Breast epithelium (tissue), 4 donors: ENCODE measurements around the gene OR4N2. TPM values are rescaled to one million over a fixed set of nuclear protein-coding genes. Genes with fewer than 3 reads are reported as not detected.
"Not testable (repeated sequence)": the region's sequence is repeated elsewhere in the genome, so short reads cannot be mapped to it uniquely, and the experiment has no call there.

ENCODE experiments used
- DNase-seq, 2 donors: peaks; one replicate each; pipeline ENCODE4 v3.0.0-alpha.2; 2019; ENCODE audit warnings: low spot score in 2 of 2
- H3K27ac ChIP-seq, 2 donors: fragments of 200-600 bp; sonication (generic) in 1 of 2; one replicate each; pipeline ENCODE4 v1.5.1; 2016 to 2019; ENCODE audit warnings: mild to moderate bottlenecking in 1 of 2
- H3K27me3 ChIP-seq, 2 donors: fragments of 200-600 bp; sonication (generic) in 1 of 2; one replicate each; pipeline versions ENCODE4 v1.5.1 to v1.6.0; 2017 to 2019; ENCODE audit warnings: control low read depth in 1 of 2, mild to moderate bottlenecking in 1 of 2
- H3K36me3 ChIP-seq: fragments of 200-600 bp; one replicate; pipeline ENCODE4 v1.5.1; 2019
- H3K4me1 ChIP-seq, 2 donors: fragments of 200-600 bp; sonication (generic); one replicate each; pipeline ENCODE4 v1.5.1; 2016 to 2019; ENCODE audit warnings: control low read depth in 1 of 2
- H3K4me3 ChIP-seq, 3 donors: fragments of 200-600 bp; sonication (generic); 1 replicate in 2 of 3; 2 replicates in 1 of 3; pipeline ENCODE4 v1.5.1; 2016 to 2019; ENCODE audit warnings: mild to moderate bottlenecking in 3 of 3, moderate library complexity in 2 of 3
- H3K9me3 ChIP-seq, 2 donors: fragments of 200-600 bp; sonication (generic) in 1 of 2; one replicate each; pipeline ENCODE4 v1.5.1; 2016 to 2019; ENCODE audit warnings: control low read depth in 1 of 2
- POLR2A ChIP-seq: fragments of 450-650 bp; IDR thresholded peaks from one replicate; pipeline ENCODE4 v1.6.1; 2016; ENCODE audit warnings: antibody characterized with exemption, mild to moderate bottlenecking, moderate library complexity
- POLR2AphosphoS5 ChIP-seq, 3 donors: sonication (generic); formaldehyde crosslinking; IDR thresholded peaks; one replicate each; pipeline ENCODE4 v1.6.1; 2017; ENCODE audit warnings: antibody characterized with exemption in 3 of 3
- intact Hi-C: fragments of 100-400 bp; cut with DNase I; formaldehyde crosslinking; loops from one replicate; pipeline ENCODE4 v1.15.1; 2023; ENCODE audit warnings: low total_unique reads
- total RNA-seq, 3 donors: library from RNA; depleted of rRNA; stranded (reverse); fragments of >200 nt; gene quantifications; one replicate each; pipeline ENCODE4 v1.1.0, GENCODE V29; 2016
- TF ChIP-seq, protein P1 (sequence below), 3 donors: fragments of 450-650 bp; IDR thresholded peaks; one replicate each; pipeline ENCODE4 v1.5.1; 2016 to 2017; ENCODE audit warnings: antibody characterized with exemption in 3 of 3, mild to moderate bottlenecking in 3 of 3, moderate library complexity in 3 of 3

OR4N2 gene
- total RNA-seq, 3 donors from 2014 or later = not detected

DNA sequence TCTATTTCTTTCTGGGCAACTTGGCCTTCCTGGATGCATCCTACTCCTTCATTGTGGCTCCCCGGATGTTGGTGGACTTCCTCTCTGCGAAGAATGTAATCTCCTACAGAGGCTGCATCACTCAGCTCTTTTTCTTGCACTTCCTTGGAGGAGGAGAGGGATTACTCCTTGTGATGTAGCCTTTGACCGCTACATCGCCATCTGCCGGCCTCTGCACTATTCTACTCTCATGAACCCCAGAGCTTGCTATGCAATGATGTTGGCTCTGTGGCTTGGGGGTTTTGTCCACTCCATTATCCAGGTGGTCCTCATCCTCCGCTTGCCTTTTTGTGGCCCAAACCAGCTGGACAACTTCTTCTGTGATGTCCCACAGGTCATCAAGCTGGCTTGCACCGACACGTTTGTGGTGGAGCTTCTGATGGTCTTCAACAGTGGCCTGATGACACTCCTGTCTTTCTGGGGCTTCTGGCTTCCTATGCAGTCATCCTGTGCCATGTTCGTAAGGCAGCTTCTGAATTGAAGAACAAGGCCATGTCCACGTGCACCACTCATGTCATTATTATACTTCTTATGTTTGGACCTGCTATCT lies 7.0 kb upstream of the OR4N2 start:
- H3K9me3 ChIP-seq, H3K27me3 ChIP-seq, H3K4me3 ChIP-seq, DNase-seq, H3K36me3 ChIP-seq, H3K4me1 ChIP-seq, H3K27ac ChIP-seq, intact Hi-C loops: not testable (repeated sequence)

DNA sequence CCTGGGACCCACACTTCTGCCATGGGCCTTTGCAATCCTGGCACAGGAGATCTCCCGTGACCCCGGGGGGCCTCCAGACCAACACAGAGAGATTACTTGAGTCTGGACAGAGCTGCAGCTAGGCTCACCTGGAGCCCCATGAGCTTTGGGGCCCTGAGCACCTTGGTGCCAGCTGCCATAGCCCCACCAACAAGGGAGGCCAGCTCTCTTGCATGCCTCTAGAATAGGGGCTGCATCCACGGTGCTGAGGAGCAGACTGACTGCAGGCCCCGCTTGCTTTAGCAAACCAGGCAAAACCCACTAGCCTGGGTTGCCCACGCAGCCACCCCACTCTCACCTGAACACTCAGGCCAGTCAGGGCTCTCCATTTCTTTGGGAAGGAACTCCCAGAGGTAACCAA lies 3.7 kb upstream of the OR4N2 start:
- Histone ChIP-seq H3K4me3 (no peak overlapping the region), H3K27me3 (no peaks in the 10 kb centered on the region), H3K4me1 (no peaks in the 10 kb centered on the region), H3K9me3 (peaks cover 0 to 12% of the 10 kb centered on the region in 2 donors), H3K36me3 (no peaks in the 10 kb centered on the region), H3K27ac (no peak overlapping the region)
- TF ChIP-seq POLR2AphosphoS5 (IDR thresholded peaks at IDR 0.05) = no peak
- TF ChIP-seq, protein P1, sequence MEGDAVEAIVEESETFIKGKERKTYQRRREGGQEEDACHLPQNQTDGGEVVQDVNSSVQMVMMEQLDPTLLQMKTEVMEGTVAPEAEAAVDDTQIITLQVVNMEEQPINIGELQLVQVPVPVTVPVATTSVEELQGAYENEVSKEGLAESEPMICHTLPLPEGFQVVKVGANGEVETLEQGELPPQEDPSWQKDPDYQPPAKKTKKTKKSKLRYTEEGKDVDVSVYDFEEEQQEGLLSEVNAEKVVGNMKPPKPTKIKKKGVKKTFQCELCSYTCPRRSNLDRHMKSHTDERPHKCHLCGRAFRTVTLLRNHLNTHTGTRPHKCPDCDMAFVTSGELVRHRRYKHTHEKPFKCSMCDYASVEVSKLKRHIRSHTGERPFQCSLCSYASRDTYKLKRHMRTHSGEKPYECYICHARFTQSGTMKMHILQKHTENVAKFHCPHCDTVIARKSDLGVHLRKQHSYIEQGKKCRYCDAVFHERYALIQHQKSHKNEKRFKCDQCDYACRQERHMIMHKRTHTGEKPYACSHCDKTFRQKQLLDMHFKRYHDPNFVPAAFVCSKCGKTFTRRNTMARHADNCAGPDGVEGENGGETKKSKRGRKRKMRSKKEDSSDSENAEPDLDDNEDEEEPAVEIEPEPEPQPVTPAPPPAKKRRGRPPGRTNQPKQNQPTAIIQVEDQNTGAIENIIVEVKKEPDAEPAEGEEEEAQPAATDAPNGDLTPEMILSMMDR (IDR thresholded peaks at IDR 0.05) = no peak
- no peak for TF ChIP-seq POLR2A
- no peak for DNase-seq
- intact Hi-C loops = no loop called here

DNA sequence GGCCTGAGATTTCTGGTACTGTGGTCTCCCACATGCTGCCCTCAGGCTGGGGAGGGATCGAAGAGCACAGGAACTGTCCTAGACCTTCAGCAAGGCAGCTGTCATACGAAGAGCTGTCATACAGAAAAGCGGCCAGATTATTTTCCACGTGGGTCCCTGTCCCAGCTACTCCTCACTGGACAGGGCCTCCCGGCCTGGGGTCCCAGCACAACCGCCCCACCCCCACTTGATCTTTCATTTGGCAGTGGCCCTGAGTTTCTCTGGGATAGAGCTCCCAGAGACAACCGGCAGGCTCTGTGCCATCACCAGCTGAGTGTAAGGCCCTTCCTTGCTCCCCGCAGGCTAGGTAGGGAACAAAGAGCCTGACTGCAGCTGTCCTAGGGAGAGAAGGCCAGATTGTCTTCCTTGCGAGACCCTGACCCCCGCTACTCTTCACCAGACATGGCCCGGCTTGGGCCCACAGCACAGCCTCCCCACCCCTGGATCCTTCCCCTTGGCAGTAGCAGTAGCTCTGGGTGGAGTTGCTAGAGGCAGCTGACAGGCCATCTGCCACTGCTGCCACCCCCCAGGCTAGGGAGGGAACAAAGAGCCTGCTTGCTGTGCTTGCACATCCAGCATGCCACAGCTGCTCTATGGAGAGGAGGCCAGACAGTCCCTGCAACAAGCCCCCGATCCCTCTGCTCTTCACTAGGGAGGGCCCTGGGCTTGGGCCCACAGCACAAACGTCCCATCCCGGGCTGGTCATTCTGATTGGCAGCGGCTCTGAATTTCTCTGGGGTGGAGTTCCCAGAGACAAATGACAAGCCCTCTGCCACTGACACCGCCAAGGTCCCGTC lies 3.1 kb upstream of the OR4N2 start:
- intact Hi-C loops = no loop called here
- no peaks in the 10 kb centered on the region for H3K36me3 ChIP-seq
- TF ChIP-seq, protein P1 (IDR thresholded peaks at IDR 0.05) = no peak
- TF ChIP-seq POLR2A = no peak
- TF ChIP-seq POLR2AphosphoS5 (IDR thresholded peaks at IDR 0.05) = no peak
- DNase-seq = no peak
- no peak overlapping the region for H3K27ac ChIP-seq
- H3K4me1 ChIP-seq = no peaks in the 10 kb centered on the region
- H3K27me3 ChIP-seq = no peaks in the 10 kb centered on the region
- peaks cover 0 to 12% of the 10 kb centered on the region in 2 donors for H3K9me3 ChIP-seq
- H3K4me3 ChIP-seq = no peak overlapping the region

DNA sequence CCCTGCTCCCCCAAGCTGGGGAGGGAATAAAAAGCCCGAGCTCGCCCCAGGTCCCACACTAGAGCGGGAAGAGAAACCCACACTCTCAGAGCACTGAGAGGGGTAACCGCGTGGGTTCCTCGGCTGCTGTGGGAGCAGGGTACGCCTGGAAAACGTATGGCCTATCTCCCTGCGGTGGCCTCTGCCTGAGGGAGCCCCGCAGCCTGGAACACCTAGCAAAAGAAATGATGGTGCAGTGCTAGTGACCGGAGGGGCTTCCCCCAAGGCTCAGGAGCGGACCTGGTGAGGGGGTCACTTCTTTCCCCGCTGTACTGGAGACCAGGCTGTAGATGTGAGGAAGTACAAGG lies 2.5 kb upstream of the OR4N2 start:
- TF ChIP-seq POLR2A (no peak), POLR2AphosphoS5 (IDR thresholded peaks at IDR 0.05) (no peak)
- TF ChIP-seq, protein P1 (IDR thresholded peaks at IDR 0.05) = no peak
- no peaks in the 10 kb centered on the region for H3K27me3 ChIP-seq
- intact Hi-C loops = no loop called here
- no peaks in the 10 kb centered on the region for H3K36me3 ChIP-seq
- H3K4me1 ChIP-seq = no peaks in the 10 kb centered on the region
- no peak for DNase-seq
- peaks cover 0 to 12% of the 10 kb centered on the region in 2 donors for H3K9me3 ChIP-seq
- no peak overlapping the region for H3K27ac ChIP-seq
- no peak overlapping the region for H3K4me3 ChIP-seq

DNA sequence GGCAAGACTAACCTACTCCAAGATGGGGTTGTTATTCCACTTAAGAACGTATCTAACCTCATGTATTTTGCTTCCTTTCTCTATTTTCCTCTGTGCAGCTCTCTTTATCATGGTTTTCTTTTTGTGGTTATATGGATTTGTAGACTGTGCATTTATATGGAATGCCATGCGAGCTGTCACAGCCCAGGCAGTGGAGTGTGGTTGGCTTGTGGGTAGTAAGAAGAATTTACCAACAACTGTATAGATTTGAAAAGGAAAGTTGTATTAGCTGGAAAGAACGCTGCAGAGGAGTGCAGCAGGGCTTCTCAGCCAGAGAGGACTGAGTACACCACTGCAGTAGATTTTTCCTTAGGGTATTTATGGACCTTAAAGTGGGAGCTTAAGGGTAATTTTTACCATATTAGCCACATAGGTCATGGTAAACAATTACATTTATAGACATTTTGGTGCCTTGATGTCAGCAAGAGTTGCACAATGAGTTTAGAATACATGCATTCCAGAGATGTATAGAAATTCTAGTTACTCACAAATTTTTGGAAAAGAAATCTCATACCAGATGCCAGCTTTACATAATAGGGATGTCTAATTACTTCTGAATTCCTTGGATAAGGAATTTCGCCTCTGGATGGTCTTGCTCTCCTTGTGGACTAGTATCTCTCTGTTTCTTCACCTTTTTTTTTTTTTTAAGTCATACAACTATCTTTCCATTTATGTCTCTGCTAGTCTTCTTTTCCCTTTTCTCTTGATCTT lies 9.8 kb downstream of the OR4N2 start:
- intact Hi-C loops, H3K4me3 ChIP-seq, H3K36me3 ChIP-seq, H3K4me1 ChIP-seq, DNase-seq, H3K27ac ChIP-seq, H3K27me3 ChIP-seq: not testable (repeated sequence)
- peaks cover 3 to 13% of the 10 kb centered on the region in 2 donors for H3K9me3 ChIP-seq

DNA sequence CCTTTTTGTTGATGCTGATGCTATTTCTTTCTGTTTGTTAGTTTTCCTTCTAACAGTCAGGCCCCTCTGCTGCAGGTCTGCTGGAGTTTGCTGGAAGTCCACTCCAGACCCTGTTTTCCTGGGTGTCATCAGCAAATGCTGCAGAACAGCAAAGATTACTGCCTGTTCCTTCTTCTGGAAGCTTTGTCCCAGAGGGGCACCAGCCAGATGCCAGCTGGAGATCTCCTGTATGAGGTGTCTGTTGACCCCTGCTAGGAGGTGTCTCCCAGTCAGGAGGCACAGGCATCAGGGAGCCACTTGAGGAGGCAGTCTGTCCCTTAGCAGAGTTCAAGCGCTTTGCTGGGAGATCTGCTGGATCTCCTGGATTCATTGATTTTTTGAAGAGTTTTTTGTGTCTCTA lies 16.3 kb downstream of the OR4N2 start:
- H3K36me3 ChIP-seq, H3K4me1 ChIP-seq, intact Hi-C loops, H3K27me3 ChIP-seq, H3K4me3 ChIP-seq, H3K27ac ChIP-seq, DNase-seq: not testable (repeated sequence)
- peaks cover 0 to 12% of the 10 kb centered on the region in 2 donors for H3K9me3 ChIP-seq

DNA sequence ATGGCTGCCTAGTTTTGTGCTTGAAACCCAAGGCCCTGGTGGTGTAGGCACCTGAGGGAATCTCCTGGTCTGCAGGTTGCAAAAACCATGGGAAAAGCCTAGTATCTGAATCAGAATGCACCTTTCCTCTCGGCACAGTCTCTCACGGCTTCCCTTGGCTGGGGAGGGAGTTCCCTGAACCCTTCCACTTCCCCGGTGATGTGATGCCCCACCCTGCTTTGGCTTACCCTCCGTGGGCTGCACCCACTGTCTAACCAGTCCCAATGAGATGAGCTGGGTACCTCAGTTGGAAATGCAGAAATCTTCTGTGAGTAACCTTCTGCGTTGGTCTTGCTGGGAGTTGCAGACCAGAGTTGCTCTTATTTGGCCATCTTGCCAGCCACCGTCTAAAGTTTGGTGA lies 17.4 kb downstream of the OR4N2 start:
- not testable (repeated sequence) for H3K4me1 ChIP-seq, DNase-seq, H3K4me3 ChIP-seq

More for the DNA sequence above, 17.4 kb downstream of the OR4N2 start:
- peaks cover 0 to 12% of the 10 kb centered on the region in 2 donors for H3K9me3 ChIP-seq
- H3K36me3 ChIP-seq, H3K27ac ChIP-seq, H3K27me3 ChIP-seq, intact Hi-C loops: not testable (repeated sequence)
